ENCODE measurements around the gene CTTNBP2. TPM values are rescaled to one million over a fixed set of nuclear protein-coding genes. Genes with fewer than 3 reads are reported as not detected.

Gene CTTNBP2
- total and polyA plus RNA-seq, 2 of the 4 experiments (the other 2 are of a cell fraction), result 6.6 to 11.3 TPM

GRCh38 chr7:117873310-117874190 lies at the start of gene CTTNBP2 (continued):
- TF ChIP-seq CTCF (conservative IDR thresholded peaks at IDR 0.05; ENCODE audit: low read depth, low read length), result 0 out of 2 replicates have a peak, but pooled peaks have one; percentile 11
- 0 out of 2 replicates have a peak, but pooled peaks have one; percentile 9 for TF ChIP-seq MAZ (IDR thresholded peaks at IDR 0.05; ENCODE audit: borderline replicate concordance, low read depth, low read length)
- TF ChIP-seq RAD21 (IDR thresholded peaks at IDR 0.05; ENCODE audit: low read length), result peak; percentile 35; the same call in 1 of the 2 replicates
- TF ChIP-seq NFE2L2 (IDR thresholded peaks at IDR 0.05; ENCODE audit: low read depth, low read length), result no peak
- no peak for TF ChIP-seq CHD1 (IDR thresholded peaks at IDR 0.05; ENCODE audit: low read depth, low read length)
- TF ChIP-seq ELK1 (IDR thresholded peaks at IDR 0.05; ENCODE audit: borderline replicate concordance, low read depth, low read length), result no peak
- no peak for TF ChIP-seq MXI1 (IDR thresholded peaks at IDR 0.05; ENCODE audit: borderline replicate concordance, low read depth, low read length)
